NCI-H2196 treated with DMSO at 0.1 percent for 48 hours (cell line): ENCODE results near the gene WDR44.
"Not testable (repeated sequence)": the region's sequence is repeated elsewhere in the genome, so short reads cannot be mapped to it uniquely, and the experiment has no call there.

Source experiments
- DNase-seq: peaks from one replicate; lab custom pipeline; 2025; ENCODE audit not compliant: unreplicated experiment; lab: John Stamatoyannopoulos, UW

Gene WDR44, protein sequence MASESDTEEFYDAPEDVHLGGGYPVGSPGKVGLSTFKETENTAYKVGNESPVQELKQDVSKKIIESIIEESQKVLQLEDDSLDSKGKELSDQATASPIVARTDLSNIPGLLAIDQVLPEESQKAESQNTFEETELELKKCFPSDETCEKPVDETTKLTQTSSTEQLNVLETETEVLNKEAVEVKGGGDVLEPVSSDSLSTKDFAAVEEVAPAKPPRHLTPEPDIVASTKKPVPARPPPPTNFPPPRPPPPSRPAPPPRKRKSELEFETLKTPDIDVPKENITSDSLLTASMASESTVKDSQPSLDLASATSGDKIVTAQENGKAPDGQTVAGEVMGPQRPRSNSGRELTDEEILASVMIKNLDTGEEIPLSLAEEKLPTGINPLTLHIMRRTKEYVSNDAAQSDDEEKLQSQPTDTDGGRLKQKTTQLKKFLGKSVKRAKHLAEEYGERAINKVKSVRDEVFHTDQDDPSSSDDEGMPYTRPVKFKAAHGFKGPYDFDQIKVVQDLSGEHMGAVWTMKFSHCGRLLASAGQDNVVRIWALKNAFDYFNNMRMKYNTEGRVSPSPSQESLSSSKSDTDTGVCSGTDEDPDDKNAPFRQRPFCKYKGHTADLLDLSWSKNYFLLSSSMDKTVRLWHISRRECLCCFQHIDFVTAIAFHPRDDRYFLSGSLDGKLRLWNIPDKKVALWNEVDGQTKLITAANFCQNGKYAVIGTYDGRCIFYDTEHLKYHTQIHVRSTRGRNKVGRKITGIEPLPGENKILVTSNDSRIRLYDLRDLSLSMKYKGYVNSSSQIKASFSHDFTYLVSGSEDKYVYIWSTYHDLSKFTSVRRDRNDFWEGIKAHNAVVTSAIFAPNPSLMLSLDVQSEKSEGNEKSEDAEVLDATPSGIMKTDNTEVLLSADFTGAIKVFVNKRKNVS

GRCh38 chrX:118345464-118346257 is at the start of gene WDR44:
TSS of gene WDR44 (plus strand) at chrX:118346106. CDS start at chrX:118346504, 398 bp downstream.
- DNase-seq: peak; percentile 82

GRCh38 chrX:118305827-118306226 is 40.1 kb upstream of the WDR44 start:
- DNase-seq: not testable (repeated sequence)

GRCh38 chrX:118315529-118315928 is 30.4 kb upstream of the WDR44 start:
- DNase-seq: no peak

GRCh38 chrX:118324588-118324987 is 21.3 kb upstream of the WDR44 start:
- no peak for DNase-seq

DNA sequence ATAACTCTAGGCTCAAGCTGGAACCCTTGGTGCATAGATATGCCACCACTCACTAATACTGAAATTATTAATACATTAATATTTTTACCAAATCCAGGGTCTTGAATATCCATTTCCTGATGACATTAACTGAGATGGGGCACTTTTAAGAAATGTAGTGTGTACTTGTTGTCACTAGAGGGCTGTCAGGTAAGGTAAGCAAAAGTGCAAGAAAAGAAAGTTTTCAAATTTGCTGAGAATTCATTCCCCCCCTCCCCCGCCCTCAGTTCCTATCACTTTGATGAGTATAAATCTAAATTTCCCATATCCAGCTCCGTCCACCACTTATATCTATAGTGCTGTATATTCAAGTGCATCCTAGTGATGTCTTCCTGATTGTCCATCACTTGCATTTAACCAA is 20.5 kb upstream of the WDR44 start:
- DNase-seq: no peak

- DNase-seq: no peak
Observed at GRCh38 chrX:118329175-118329574, 16.7 kb upstream of the WDR44 start.

- no peak for DNase-seq
Observed at GRCh38 chrX:118337687-118338086, 8.2 kb upstream of the WDR44 start.

DNA sequence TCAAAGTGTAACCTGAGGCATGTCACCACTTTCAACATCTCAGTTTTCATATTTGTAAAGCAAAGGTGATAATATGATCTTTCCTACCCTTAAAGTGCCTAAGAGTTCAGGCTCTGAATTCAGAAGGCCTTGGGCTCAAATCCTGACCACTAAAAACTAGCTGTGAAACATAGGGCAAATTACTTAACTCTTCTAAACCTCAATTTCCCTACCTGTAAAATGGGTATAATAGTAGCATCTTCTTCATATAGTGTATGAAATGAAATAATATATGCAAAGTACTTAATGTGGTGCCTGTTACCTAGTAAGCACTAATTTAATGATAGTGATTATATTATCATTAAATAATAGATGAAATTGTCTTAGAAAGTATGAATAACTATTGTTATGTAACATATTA is 7.0 kb upstream of the WDR44 start:
- no peak for DNase-seq

- DNase-seq: no peak
Observed at GRCh38 chrX:118345045-118345463, 852 bp upstream of the WDR44 start.

- DNase-seq: no peak
Observed at GRCh38 chrX:118346258-118347094, 570 bp downstream of the WDR44 start.

DNA sequence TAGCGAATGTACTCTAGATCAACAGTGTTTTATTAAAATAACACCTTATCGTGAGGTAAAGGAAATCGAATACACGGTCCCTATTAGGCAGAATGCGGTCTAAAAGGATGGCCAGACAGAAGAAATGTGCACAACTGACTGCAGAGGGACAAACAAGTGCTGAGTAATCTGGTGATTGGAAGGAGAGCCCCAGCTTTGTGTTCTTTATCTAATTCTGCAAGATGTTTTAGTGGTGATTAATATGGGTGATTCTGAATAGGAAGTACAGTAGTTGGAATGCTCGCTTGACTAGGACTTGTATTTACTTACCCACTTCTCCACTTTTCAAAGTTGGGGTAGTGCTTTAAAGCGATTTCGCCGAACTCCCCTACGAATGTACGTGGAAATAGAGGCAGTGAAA is 1.2 kb downstream of the WDR44 start:
- no peak for DNase-seq

GRCh38 chrX:118347736-118348135 is 1.8 kb downstream of the WDR44 start:
- DNase-seq: no peak

GRCh38 chrX:118348186-118348810 is 2.4 kb downstream of the WDR44 start:
- DNase-seq: no peak

DNA sequence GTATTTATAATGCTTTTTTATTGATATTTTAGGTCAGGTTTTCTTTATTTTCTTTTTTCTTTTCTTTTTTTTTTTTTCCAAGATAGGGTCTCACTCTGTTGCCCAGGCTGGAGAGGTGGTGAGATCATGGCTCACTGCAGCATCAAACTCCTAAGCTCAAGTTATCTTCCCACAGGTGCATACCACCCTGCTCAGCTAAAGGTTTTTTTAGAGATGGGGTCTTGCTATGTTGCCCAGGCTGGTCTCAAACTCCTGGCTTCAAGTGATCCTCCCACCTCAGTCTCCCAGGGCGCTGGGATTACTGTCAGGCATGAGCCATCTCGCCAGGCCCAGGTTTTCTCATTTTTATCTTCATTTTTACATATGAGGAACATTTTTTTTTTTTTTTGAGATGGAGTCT is 3.3 kb downstream of the WDR44 start:
- no peak for DNase-seq

- DNase-seq: no peak
Observed at GRCh38 chrX:118350221-118350620, 4.3 kb downstream of the WDR44 start.

DNA sequence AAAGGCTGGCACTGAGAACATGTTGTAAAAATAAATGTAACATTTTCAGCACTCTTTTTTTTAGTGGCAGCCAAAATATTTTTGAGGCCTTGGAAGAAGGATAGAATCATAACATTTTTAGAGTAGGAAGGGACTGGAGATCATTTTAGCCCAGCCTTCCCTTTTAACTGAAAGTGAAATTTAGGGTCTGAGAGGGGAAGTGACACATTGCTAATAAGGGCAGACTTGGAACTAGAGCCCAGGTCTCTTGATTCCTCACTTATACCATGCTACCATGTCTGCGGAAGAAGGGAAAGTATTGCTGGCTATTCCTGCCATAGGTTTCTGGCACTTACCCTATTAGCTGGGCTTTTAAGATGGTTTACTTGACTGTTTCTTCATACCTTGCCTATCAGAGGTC is 4.8 kb downstream of the WDR44 start:
- no peak for DNase-seq

GRCh38 chrX:118352566-118352965 is 6.7 kb downstream of the WDR44 start:
- no peak for DNase-seq

GRCh38 chrX:118353081-118353850 is 7.4 kb downstream of the WDR44 start:
- no peak for DNase-seq
